ENCODE results near the gene PNP.
"Not testable (repeated sequence)": the region's sequence is repeated elsewhere in the genome, so short reads cannot be mapped to it uniquely, and the experiment has no call there.

DNA sequence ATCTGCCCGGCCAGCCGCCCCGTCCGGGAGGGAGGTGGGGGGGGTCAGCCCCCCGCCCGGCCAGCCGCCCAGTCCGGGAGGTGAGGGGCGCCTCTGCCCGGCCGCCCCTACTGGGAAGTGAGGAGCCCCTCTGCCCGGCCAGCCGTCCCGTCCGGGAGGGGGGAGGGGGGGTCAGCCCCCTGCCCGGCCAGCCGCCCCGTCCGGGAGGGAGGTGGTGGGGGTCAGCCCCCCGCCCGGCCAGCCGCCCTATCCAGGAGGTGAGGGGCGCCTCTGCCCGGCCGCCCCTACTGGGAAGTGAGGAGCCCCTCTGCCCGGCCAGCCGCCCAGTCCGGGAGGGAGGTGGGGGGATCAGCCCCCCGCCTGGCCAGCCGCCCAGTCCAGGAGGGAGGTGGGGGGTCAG lies 37.1 kb downstream of the PNP start:
- TF ChIP-seq, protein P1, sequence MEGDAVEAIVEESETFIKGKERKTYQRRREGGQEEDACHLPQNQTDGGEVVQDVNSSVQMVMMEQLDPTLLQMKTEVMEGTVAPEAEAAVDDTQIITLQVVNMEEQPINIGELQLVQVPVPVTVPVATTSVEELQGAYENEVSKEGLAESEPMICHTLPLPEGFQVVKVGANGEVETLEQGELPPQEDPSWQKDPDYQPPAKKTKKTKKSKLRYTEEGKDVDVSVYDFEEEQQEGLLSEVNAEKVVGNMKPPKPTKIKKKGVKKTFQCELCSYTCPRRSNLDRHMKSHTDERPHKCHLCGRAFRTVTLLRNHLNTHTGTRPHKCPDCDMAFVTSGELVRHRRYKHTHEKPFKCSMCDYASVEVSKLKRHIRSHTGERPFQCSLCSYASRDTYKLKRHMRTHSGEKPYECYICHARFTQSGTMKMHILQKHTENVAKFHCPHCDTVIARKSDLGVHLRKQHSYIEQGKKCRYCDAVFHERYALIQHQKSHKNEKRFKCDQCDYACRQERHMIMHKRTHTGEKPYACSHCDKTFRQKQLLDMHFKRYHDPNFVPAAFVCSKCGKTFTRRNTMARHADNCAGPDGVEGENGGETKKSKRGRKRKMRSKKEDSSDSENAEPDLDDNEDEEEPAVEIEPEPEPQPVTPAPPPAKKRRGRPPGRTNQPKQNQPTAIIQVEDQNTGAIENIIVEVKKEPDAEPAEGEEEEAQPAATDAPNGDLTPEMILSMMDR (conservative IDR thresholded peaks at IDR 0.05; ENCODE audit: low read length), result not testable (repeated sequence)
- not testable (repeated sequence) for TF ChIP-seq EZH2phosphoT487 (IDR thresholded peaks at IDR 0.05; ENCODE audit: borderline replicate concordance, low read depth, low read length)

Data from OCI-LY7 (cell line).